HG02588 (cell line): ENCODE measurements around the gene ZNF236.
"Not testable (repeated sequence)": the region's sequence is repeated elsewhere in the genome, so short reads cannot be mapped to it uniquely, and the experiment has no call there.

ENCODE experiments used
- ATAC-seq: cut with Tn5 transposase; IDR thresholded peaks from one replicate; pipeline ENCODE4 v1.9.1; 2021; ENCODE audit warnings: mild to moderate bottlenecking, moderate library complexity; ENCODE audit not compliant: unreplicated experiment

ZNF236 gene

DNA sequence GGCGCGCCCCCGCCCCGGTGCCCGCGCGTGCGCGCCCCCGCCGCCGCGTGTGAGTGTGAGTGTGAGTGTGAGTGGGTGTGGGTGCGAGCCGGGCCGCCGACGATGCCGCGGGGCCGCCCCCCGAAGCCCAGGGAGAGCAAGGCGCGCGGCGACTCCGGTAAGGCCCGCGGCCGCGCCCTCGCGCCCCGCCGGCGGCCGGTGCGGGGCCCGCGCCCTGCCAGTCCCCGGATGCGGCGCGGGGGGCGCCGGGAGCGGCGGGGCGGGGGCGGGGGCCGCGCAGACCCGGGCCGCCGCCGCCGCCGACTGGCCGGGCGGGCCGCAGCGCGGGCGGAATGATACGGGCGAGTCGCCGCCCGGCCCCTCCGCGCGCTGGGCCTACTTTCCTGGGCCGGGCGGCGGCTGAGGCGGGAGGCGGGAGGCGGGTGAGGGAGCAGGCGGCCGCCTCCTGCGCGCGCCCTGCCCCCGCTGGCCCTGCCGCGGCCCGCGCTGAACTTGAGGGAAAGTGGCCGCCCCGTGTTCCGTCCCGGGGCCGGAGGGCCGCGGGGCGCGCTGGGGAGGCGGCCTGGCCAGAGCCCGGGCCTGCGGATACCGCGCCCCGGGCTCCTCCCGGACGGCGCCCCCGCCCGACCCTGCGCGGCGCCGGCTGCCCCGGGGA, at the start of gene ZNF236:
ZNF236 (plus strand) TSS at position 52 of the 655 bp plus-strand sequence; CDS start at position 103, 51 bp downstream.
- ATAC-seq: peak; percentile 47

GRCh38 chr18:76772665-76773064, 49.7 kb upstream of the ZNF236 start:
- no peak for ATAC-seq

- not testable (repeated sequence) for ATAC-seq
Observed at GRCh38 chr18:76777036-76777435, 45.3 kb upstream of the ZNF236 start.

DNA sequence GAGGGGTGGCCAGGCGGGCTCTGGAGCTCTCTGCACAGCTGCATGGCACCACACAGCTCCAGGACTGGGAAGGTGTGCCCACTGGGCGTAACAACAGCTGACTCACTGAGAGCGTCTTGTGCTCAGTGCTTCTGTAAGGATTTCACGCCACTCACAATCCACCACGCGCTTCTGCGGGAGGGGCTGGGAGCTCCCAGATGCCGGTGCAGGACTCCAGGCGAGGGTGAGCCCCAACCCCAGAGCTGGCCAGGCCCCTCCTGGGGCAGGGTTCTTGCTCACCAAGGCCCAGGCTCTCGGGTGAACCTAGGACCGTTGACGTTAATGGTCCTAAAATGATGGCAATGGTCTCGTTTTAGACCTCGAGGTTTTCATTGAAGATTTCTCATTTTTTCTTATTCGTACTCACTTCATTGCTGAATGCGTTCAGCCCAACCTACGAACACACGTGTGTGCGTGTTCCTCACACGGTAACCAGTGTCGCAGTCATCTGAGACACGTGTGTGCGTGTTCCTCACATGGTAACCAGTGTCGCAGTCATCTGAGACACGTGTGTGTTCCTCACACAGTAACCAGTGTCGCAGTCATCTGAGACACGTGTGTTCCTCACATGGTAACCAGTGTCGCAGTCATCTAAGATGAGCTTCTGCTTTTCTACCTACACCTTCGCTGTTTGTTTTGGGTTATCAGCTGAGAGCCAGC, 38.4 kb upstream of the ZNF236 start:
- no peak for ATAC-seq

- no peak for ATAC-seq
Observed at GRCh38 chr18:76785872-76786271, 36.5 kb upstream of the ZNF236 start.

- no peak for ATAC-seq
Observed at GRCh38 chr18:76788571-76789317, 33.6 kb upstream of the ZNF236 start.

- no peak for ATAC-seq
Observed at GRCh38 chr18:76791106-76791505, 31.3 kb upstream of the ZNF236 start.

DNA sequence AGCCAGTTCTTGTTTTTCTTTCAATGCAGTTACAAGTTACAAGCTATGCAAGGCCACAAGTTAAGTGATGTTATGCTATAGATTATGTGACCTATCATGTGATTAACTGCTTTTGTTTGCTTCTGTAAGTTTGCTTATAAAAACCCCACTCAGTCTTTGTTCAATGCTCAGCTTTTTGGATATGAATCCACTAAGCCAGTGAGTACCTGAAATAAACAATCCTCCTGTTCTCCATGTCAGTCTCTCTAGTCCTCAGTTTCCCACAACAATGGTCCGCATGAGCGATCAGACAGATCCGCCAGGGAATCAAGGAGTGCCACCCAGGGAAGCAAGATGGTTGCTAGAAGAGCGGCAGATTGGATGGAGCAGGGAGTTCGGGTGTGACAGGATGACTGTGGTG, 30.7 kb upstream of the ZNF236 start:
- no peak for ATAC-seq

DNA sequence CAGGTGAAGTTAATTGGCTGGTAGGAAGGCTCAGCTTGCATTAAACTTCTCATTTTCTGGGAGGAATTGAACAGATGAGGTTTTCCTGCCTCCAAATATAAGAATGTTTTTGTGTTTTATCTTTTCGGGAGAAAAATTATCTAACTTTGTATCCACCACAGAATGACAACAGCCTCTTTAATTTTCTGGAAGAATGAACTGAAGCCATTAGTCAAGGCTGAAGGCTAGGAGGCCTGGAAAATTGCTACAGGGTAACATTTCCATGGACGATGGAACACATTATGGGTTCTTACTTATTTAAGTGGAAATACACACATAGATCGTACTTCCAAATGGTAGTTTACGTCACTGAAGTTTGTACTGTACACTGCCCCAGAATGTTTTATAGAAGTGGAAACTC, 28.0 kb upstream of the ZNF236 start:
- ATAC-seq: no peak

DNA sequence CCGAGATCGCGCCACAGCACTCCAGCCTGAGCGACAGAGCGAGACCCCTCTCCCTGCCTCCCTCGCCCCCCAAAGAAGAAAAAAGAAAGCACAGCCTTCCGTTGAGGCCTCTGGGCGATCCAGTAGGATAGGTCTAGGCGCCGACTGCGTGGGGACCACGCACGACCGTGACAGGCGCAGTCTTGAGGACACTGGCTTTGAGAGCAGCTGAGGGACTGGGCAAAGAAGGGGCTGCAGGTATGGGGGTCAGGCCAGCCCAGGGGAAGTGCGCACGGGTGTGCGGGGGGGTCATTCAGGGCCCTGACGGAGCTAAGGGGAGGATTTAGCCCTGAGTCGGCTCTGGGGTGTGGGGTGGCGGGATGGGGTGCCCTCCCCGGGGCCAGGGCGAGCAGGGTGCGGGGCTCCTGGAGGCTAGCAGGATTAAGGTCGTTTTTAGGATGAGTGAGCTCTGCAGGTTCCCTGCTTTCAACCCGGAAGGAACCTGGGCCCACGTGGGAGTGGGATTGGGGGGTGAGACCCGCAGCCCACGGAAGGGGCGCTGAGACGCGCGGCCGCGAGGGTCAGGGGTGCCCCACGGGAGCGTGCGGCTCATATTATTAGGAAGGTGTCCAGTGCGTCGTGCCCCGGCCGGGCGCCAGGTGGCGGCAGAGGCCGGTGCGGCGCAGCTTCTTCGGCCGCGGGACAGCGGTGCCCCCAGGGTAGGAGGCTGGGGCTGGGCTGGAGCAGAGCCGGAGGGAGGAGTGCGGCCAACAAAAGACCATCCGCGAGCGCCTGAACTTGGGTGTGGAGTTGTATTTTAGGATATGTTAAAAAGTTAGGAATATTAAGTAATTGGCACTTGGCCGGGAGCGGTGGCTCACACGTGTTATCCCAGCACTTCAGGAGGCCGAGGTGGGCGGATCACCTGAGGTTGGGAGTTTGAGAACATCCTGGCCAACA, 20.5 kb upstream of the ZNF236 start:
- ATAC-seq: peak; percentile 94

DNA sequence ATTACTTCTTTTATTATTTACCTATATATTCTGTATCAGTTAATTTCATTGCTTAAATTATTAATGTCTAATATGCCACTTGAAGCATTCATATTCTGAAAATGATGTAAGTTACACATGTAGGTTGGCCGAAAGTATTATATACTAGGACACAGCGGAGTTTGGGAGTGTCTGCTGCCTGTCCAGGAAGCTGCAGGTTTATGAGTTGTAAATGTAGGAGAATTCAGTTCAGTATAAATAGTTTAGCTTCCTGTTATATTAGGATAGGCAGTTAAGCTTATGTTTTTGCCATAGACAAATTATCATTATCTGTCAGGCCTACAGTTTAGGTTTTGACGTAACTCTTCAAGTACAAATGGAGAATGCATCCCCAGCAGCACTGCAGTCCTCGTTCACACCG, 18.9 kb upstream of the ZNF236 start:
- ATAC-seq: no peak

- peak; percentile 64 for ATAC-seq
Observed at GRCh38 chr18:76803814-76804213, 18.5 kb upstream of the ZNF236 start.

DNA sequence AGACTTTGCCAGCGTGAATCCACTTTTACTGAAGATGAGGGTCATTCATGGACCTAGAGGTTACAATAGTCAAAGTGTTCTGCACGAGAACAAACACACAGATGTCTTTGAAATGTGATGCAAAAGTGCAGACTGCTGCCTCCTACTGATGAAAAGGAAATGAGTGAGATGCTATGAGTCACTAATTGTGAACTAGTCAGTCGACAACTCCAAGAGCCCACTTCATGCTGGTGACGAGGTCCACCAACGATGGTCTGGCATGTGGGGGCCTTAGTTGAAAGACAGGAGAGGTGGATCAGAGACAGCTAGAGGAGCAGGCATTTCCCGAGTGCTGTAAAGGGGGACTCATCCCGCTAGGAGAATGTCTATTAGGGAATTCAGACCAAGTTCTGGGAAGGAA, 17.1 kb upstream of the ZNF236 start:
- ATAC-seq: no peak

- no peak for ATAC-seq
Observed at GRCh38 chr18:76806301-76806700, 16.1 kb upstream of the ZNF236 start.

DNA sequence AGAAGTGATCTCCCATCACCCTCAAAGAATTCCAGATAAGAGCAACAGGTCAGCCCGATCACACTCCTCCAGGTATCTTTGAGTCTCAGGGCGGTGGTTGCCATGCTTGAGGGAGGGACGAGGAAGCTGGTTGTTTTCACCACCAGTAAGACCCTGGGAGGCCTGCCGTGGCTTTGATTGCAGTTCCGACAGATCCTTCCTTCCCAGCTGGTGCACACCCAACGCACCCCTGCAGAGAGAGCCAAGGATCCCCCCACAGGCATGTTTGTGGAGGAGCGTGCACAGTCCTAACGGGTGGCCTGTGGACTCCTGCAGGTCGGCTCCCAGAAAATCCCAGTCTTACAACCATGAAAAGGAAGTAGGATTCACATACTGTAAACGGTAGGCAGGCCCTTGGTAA, 13.8 kb upstream of the ZNF236 start:
- no peak for ATAC-seq

DNA sequence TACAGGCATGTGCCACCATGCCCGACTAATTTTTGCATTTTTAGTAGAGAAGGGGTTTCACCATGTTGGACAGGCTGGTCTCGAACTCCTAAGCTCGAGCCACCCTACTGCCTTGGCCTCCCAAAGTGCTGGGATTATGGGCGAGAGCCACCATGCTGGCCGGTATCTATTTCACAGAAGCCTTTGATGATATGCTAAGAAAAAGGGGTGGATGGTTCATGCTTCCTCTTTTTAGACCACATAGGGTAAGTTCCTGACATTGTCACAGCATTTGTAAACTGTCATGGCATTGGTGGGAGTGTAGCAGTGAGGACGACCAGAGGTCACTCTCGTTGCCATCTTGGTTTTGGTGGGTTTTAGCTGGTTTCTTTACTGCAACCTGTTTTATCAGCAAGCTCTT, 10.8 kb upstream of the ZNF236 start:
- ATAC-seq: not testable (repeated sequence)

DNA sequence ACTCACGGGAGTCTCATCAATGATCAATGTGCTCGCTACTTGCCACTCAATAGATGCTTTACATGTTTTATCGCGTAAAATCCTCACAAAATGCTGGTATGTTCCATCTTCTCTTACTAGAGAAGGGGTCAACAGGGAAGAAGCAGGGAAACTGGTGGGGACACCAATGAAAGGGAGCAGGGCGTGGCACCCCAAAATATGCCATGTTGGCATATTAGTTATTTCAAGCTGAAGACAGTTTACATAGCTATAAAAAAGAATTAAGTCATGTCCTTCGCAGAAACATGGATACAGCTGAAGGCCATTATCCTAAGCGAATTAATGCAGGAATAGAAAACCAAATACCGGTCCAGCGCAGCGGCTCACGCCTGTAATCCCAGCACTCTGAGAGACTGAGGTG, 8.1 kb upstream of the ZNF236 start:
- ATAC-seq: no peak

- ATAC-seq: no peak
Observed at GRCh38 chr18:76816127-76816526, 6.2 kb upstream of the ZNF236 start.

DNA sequence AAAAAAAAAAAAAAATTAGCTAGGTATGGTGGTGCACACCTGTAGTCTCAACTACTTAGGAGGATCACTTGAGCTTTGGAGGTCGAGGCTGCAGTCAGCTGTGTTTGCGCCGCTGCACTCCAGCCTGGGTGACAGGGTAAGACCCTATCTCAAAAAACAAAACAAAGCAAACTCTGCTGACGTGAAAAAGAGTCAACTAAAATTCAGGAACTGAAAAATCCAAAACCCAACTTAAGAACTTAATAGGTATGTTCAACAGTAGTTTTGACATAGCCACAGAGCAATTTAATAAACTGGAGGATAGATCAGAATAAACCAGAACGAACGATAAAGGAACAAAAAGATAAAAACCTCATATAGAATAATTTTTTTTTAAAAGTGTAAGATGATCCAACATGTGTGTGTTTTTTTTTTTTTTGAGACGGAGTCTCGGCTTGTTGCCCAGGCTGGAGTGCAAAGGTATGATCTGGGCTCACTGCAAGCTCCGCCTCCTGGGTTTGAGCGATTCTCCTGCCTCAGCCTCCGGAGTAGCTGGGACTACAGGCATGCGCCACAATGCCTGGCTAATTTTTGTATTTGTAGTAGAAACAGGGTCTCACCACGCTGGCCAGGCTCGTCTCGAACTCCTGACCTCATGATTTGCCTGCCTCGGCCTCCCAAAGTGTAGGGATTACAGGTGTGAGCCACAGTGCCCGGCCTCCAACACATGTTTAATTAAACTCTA, 4.3 kb upstream of the ZNF236 start:
- ATAC-seq: no peak
